Esophagus muscularis mucosa (tissue), 4 donors: Measurements from ENCODE around the gene STYX. TPM values are rescaled to one million over a fixed set of nuclear protein-coding genes. Genes with fewer than 3 reads are reported as not detected.

Experiments used
- DNase-seq: peaks from one replicate; pipeline ENCODE4 v3.0.0-alpha.2; 2017; ENCODE audit errors: extremely low spot score
- H3K27ac ChIP-seq, 4 donors: fragments of 200-600 bp; sonication (generic); replicated peaks in 1 of 4; 1 replicate in 3 of 4; 2 replicates in 1 of 4; pipeline ENCODE4 v1.5.1; 2016 to 2019; ENCODE audit warnings: mild to moderate bottlenecking in 1 of 4
- H3K27me3 ChIP-seq, 4 donors: fragments of 200-600 bp; sonication (generic); one replicate each; pipeline versions ENCODE4 v1.5.1 to v1.6.0; 2016 to 2019
- H3K36me3 ChIP-seq, 4 donors: fragments of 200-600 bp; sonication (generic); one replicate each; pipeline ENCODE4 v1.5.1; 2016 to 2019
- H3K4me1 ChIP-seq, 4 donors: fragments of 200-600 bp; sonication (generic); one replicate each; pipeline ENCODE4 v1.5.1; 2016 to 2019
- H3K4me3 ChIP-seq, 4 donors: fragments of 200-600 bp; sonication (generic); 1 replicate in 2 of 4; 2 replicates in 2 of 4; pipeline ENCODE4 v1.5.1; 2016 to 2019; ENCODE audit warnings: mild to moderate bottlenecking in 4 of 4, moderate library complexity in 1 of 4
- H3K9me3 ChIP-seq, 4 donors: fragments of 200-600 bp; sonication (generic); 1 replicate in 3 of 4; 2 replicates in 1 of 4; pipeline ENCODE4 v1.5.1; 2016 to 2019
- CTCF ChIP-seq, 3 experiments: fragments of 200-600 bp in 2 of 3; fragments of 450-650 bp in 1 of 3; sonication (generic) in 2 of 3; IDR thresholded peaks; one replicate each; pipeline ENCODE4 v1.5.1; 2017 to 2019; ENCODE audit warnings: antibody characterized with exemption in 3 of 3, mild to moderate bottlenecking in 2 of 3, moderate library complexity in 1 of 3
- EP300 ChIP-seq: sonication (generic); formaldehyde crosslinking; IDR thresholded peaks from one replicate; pipeline ENCODE4 v1.6.1; 2017; ENCODE audit warnings: antibody characterized with exemption
- POLR2A ChIP-seq: fragments of 450-650 bp; IDR thresholded peaks from one replicate; pipeline ENCODE4 v1.6.1; 2017; ENCODE audit warnings: antibody characterized with exemption, moderate library complexity, mild to moderate bottlenecking, low read depth
- POLR2AphosphoS5 ChIP-seq, 2 donors: sonication (generic); formaldehyde crosslinking; IDR thresholded peaks; one replicate each; pipeline ENCODE4 v1.6.1; 2017; ENCODE audit warnings: antibody characterized with exemption in 2 of 2
- WGBS: methylation state at CpG from one replicate; pipeline ENCODE4 v1.1.5; 2018; 5-methylcytosine and 5-hydroxymethylcytosine counted together
- intact Hi-C: fragments of 100-400 bp; cut with DNase I; formaldehyde crosslinking; loops from one replicate; pipeline ENCODE4 v1.15.1; 2023
- total RNA-seq, 4 donors: library from RNA; depleted of rRNA; stranded (reverse); fragments of >200 nt; gene quantifications; one replicate each; pipeline versions ENCODE4 v1.1.0 to v1.2.1, GENCODE V29; 2016

Gene STYX
- total RNA-seq, 4 donors from 2014 or later = 16.6 to 25.2 (median 20.7) TPM

GRCh38 chr14:52769887-52770286, 39.9 kb downstream of the STYX start:
- no peaks in the 10 kb centered on the region for H3K4me1 ChIP-seq
- no peaks in the 10 kb centered on the region for H3K27me3 ChIP-seq
- intact Hi-C loops = no loop called here
- no peak for DNase-seq
- H3K27ac ChIP-seq = no peak overlapping the region
- no peaks in the 10 kb centered on the region for H3K9me3 ChIP-seq
- no peak overlapping the region for H3K4me3 ChIP-seq
- TF ChIP-seq EP300 = no peak
- TF ChIP-seq POLR2A = no peak
- TF ChIP-seq POLR2AphosphoS5 (IDR thresholded peaks at IDR 0.05) = no peak
- no peak for TF ChIP-seq CTCF (IDR thresholded peaks at IDR 0.05)
- peaks cover 12 to 72% (median 44%) of the 10 kb centered on the region in 4 donors for H3K36me3 ChIP-seq

DNA sequence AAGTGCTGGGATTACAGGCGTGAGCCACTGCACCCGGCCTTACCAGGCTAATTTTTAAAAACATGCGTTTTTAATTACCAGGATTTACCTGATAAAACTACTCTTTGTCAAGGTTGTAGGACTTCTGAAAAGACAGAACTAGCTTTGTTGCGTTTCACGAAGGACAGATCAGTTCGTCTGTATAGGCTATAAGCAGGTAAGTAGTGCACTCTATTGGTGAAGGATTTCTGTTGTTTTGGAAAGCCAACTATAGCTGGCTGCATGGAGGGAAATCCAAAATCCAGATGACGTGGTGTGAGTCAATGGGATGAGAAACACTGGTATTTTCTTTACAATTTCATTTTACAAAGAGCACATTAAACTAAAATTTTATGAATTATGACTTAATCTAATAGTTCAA, 46.9 kb downstream of the STYX start:
- H3K27ac ChIP-seq = no peak overlapping the region
- H3K4me1 ChIP-seq = peaks cover 0 to 4% (median 0%) of the 10 kb centered on the region in 4 donors
- TF ChIP-seq EP300 (no peak), POLR2A (no peak), CTCF (IDR thresholded peaks at IDR 0.05) (no peak), POLR2AphosphoS5 (IDR thresholded peaks at IDR 0.05) (no peak)
- WGBS = 81% methylated on average over 7 of the region's 7 CpGs
- no peaks in the 10 kb centered on the region for H3K9me3 ChIP-seq
- H3K4me3 ChIP-seq = no peak overlapping the region
- DNase-seq = no peak
- H3K27me3 ChIP-seq = no peaks in the 10 kb centered on the region
- peaks cover 7 to 76% (median 51%) of the 10 kb centered on the region in 4 donors for H3K36me3 ChIP-seq
- intact Hi-C loops = no loop called here

DNA sequence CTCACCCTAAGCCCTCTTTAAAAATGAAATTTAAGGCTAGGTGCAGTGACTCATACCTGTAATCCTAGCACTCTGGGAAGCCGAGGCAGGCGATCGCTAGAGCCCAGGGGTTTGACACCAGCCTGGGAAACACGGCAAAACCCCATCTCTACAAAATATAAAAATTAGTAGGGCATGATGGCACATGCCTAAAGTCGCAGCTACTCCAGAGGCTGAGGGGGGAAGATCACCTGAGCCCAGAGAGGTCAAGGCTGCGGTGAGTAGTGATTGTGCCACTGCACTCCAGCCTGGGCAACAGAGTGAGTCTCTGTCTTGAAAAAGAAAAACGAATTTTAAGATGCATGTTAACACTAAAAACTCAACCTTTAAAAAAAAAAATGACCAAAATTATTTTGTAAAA, 48.7 kb downstream of the STYX start:
- Histone ChIP-seq H3K27me3 (no peaks in the 10 kb centered on the region), H3K4me3 (no peak overlapping the region), H3K9me3 (no peaks in the 10 kb centered on the region), H3K27ac (no peak overlapping the region), H3K4me1 (peaks cover 0 to 4% (median 0%) of the 10 kb centered on the region in 4 donors), H3K36me3 (peaks cover 7 to 75% (median 45%) of the 10 kb centered on the region in 4 donors)
- TF ChIP-seq CTCF (IDR thresholded peaks at IDR 0.05) (no peak), POLR2AphosphoS5 (IDR thresholded peaks at IDR 0.05) (no peak), EP300 (no peak), POLR2A (no peak)
- intact Hi-C loops = no loop called here
- 90% methylated on average over 7 of the region's 7 CpGs for WGBS
- DNase-seq = no peak

GRCh38 chr14:52780893-52781292, 50.9 kb downstream of the STYX start:
- peaks cover 7 to 58% (median 36%) of the 10 kb centered on the region in 4 donors for H3K36me3 ChIP-seq
- no peak overlapping the region for H3K4me3 ChIP-seq
- H3K27me3 ChIP-seq = no peaks in the 10 kb centered on the region
- no peaks in the 10 kb centered on the region for H3K9me3 ChIP-seq
- no peak overlapping the region for H3K27ac ChIP-seq
- DNase-seq = no peak
- intact Hi-C loops = no loop called here
- H3K4me1 ChIP-seq = peaks cover 0 to 4% (median 0%) of the 10 kb centered on the region in 4 donors
- WGBS = 90% methylated on average over 1 of the region's 1 CpG
- TF ChIP-seq CTCF (IDR thresholded peaks at IDR 0.05) (no peak), POLR2A (no peak), EP300 (no peak), POLR2AphosphoS5 (IDR thresholded peaks at IDR 0.05) (no peak)

GRCh38 chr14:52781629-52782028, 51.7 kb downstream of the STYX start:
- Histone ChIP-seq H3K4me3 (no peak overlapping the region), H3K9me3 (no peaks in the 10 kb centered on the region), H3K36me3 (peaks cover 7 to 51% (median 30%) of the 10 kb centered on the region in 4 donors), H3K4me1 (peaks cover 0 to 4% (median 0%) of the 10 kb centered on the region in 4 donors), H3K27me3 (no peaks in the 10 kb centered on the region), H3K27ac (no peak overlapping the region)
- intact Hi-C loops = no loop called here
- WGBS = 96% methylated on average over 1 of the region's 1 CpG
- no peak for TF ChIP-seq CTCF (IDR thresholded peaks at IDR 0.05)
- TF ChIP-seq POLR2A = no peak
- TF ChIP-seq POLR2AphosphoS5 (IDR thresholded peaks at IDR 0.05) = no peak
- no peak for TF ChIP-seq EP300
- DNase-seq = no peak
